Measurements from ENCODE around the gene C1orf105.

- TF ChIP-seq CTCF (conservative IDR thresholded peaks at IDR 0.05) (no peak), ZFX (IDR thresholded peaks at IDR 0.05) (no peak)
Measured at GRCh38 chr1:172466795-172467407, 46.4 kb downstream of the C1orf105 start.
